CD4-positive, alpha-beta T cell treated with Interleukin-17A for 1 hour (primary cell): ENCODE results near the gene ORM2.
A peak's percentile ranks its signal among the peaks of the same experiment; 100 is the strongest.
"Not testable (repeated sequence)": the region's sequence is repeated elsewhere in the genome, so short reads cannot be mapped to it uniquely, and the experiment has no call there.

Source experiments
- DNase-seq: peaks from one replicate; pipeline ENCODE4 v3.0.0-alpha.2; 2020

Gene ORM2

GRCh38 chr9:114329625-114330022 is at the start of gene ORM2:
ORM2 (plus strand) TSS chr9:114329869; CDS start chr9:114329905, 36 bp downstream.
- not testable (repeated sequence) for DNase-seq

- DNase-seq = no peak
These were observed 48.8 kb upstream of the ORM2 start for GRCh38 chr9:114280636-114281472.

DNA sequence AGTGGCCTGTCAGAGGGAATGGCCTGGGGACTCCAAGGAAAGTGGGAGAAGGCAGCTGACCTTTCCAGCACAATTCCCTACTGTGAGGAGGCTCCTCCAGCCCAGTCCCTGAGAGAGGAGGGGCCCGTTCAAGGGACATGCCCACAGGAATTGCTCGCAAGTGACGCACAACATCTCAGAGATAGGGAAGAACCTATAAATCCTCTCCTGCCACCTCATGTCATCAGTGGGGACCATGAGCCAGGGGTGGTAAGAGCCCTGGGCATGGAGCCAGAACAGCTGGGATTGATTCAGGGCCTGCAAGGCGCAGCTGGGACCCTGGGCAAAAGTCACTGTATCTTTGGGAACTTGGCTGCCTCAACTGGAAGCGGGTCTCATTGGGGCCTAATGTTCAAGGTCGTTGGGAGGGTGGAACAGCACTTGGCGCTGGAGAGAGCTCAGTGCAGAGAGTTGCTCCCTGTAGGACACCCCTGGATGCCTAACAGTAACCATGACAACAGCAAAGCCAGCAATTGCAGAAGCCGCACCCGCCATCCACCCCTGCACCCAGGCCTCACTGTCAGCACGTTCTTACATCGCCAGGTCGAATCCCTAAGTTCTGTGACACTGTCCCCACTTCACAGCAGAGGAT is 48.1 kb upstream of the ORM2 start:
- no peak for DNase-seq

GRCh38 chr9:114282104-114282485 is 47.6 kb upstream of the ORM2 start:
- no peak for DNase-seq

DNA sequence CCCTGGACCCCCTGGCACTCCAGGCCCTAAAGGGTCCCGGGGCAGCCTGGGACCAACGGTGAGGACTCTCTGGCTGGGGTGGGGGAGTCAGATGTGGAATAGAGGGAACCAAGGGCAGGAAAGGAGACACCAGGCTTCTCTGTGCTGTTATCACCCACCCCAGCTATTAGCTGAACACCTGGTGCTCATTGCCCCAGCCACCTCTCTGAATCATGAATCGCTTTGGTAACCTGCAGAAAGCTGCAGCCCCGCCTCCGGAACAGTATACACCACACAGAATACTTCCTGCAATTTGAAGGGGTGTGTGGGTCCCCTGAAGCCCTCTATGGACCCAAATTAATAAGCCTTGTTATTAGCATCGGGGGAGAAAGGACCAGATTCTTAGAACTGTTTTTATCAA is 47.2 kb upstream of the ORM2 start:
- DNase-seq = no peak

DNA sequence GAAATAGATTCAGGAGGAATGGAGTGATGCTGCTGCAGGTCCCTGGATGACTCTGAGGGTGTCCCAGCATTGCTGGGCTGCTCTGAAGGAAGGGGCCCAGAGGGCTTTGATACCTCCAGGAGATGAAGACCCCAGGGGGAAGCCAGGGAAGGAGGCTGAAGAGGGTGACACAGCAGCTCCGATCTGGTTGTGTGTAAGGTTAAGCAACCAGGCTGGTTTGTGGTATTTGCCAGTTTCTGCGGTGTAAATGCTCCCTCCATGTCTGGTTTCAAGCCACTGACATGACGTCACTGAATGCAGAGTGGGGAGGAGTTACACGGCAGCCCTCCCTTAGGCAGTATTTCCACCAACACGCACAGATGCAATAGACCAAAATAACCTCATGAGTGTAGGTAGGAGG is 46.7 kb upstream of the ORM2 start:
- DNase-seq = peak; percentile 10

DNA sequence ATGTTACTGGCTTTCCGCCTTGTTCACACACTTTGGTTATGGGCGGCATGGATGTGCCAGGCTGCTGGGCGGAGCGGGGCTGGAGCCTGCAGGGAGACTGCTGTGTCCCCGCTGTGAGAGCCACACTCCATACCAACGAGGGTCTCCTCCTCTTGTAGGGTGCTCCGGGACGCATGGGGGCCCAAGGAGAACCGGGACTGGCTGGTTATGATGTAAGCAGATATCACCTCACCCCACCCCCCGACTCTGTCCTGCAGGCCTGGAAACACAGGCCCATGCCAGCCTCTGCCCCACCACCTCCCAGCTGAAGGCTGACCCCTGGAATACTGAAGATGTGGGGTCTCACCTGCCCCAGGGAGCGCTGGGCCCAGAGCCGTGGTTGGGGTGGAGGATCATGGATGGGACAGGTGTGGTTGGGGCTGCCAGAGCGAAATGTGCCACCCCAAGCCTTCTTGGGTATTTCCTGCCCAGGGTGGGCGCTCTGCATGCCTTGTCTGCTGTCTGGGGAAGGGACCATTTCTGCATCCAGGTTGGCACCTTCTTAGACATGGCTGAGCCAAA is 46.0 kb upstream of the ORM2 start:
- DNase-seq = no peak

- no peak for DNase-seq
These were observed 45.2 kb upstream of the ORM2 start for GRCh38 chr9:114284316-114285060.

DNA sequence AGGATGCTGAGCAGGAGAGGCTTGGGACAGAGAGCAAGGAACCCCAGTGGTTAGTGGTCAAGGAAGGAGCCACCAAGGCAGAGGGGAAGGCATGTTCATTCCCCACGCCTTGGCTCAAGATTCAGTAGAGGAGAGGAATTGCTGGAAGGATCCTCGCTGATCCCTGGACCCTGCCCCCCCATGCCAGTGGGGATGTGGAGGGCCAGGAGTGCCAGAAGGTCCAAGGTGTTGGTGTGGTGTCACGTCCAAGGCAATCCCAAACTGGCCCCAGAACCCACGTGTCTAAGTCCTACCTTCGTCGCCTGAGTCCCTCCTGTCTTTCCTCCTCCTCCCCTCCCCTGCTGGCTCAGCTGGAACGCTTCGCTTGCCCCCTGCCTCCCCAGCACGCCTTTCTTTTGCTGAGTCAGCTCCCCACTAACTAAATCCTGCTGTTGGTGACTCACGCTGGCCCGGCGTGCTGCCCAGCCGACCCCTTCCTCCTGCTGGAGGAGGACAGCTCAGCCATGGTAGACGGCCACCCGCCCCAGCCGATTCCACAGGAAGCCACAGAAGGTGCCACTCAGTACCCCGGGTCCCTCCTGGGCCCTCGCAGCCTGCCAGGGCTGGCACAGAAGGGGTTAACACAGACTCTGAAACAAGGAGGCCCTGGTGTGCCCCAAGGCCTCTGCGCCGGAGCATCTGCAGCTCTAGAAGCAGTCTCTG is 44.4 kb upstream of the ORM2 start:
- DNase-seq = no peak

- DNase-seq = no peak
These were observed 43.5 kb upstream of the ORM2 start for GRCh38 chr9:114286146-114286679.

GRCh38 chr9:114287001-114287762 is 42.5 kb upstream of the ORM2 start:
- no peak for DNase-seq

DNA sequence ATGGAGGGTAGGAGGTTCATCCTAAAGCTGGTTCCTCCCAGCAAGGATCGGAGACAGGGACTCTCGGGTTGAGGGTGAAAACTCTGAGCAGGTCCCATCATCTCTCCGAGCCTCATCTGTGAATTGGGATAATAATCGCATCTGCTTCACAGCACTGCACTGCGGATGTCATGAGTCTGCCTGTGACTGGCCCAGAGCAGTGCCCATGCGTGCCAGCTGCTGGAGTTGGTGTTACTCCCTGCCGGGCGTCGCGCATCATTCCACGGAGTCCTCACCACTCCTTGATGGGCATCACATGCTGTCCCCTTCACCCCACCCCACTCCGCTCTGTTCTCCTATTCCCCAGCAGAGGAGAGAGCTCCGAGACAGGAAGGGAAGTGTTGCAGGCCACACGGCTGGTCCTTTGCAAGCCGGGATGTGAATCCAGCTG is 41.9 kb upstream of the ORM2 start:
- no peak for DNase-seq

GRCh38 chr9:114288193-114289091 is 41.2 kb upstream of the ORM2 start:
- no peak for DNase-seq

DNA sequence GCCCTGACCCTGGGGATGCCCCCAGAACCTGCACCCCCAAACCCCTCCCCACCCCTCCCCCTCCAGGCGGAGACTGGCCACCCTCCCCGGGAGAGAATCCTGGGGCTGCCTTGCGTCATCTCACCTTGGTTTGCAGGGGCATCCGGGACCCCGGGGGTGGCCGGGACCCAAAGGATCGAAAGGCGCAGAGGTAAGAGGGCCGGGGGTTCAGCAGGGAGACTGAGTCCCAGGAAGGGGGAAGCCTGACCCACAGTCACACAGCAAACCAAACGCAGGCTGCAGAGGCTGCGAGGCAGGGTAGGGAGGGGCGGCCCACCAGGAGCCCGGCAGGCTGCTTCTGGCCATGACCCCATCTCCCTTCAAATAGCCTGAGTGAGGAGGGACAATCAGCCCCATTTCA is 40.6 kb upstream of the ORM2 start:
- DNase-seq = no peak

- no peak for DNase-seq
These were observed 39.8 kb upstream of the ORM2 start for GRCh38 chr9:114289571-114290481.

DNA sequence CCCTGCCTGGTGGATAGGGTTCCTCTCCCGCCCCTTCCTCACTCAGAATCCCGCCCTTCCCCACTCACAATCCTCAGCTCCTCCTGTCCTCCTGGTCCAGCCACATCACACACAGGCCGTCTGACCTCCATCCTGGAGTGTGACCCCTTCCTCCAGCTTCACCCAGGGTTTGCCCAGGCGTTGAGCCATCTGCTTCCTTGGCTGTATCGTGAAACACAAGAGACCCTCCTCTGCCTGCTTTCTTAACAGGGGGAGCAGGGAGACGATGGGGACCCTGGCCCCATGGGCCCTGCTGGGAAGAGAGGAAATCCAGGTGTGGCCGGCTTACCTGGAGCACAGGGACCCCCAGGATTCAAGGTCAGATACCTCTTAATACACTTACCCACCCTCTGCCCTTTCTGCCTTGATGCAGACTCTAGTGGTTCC is 39.1 kb upstream of the ORM2 start:
- DNase-seq = no peak

GRCh38 chr9:114291064-114291474 is 38.6 kb upstream of the ORM2 start:
- DNase-seq = peak; percentile 60

- no peak for DNase-seq
These were observed 37.6 kb upstream of the ORM2 start for GRCh38 chr9:114291886-114292590.

- no peak for DNase-seq
These were observed 35.0 kb upstream of the ORM2 start for GRCh38 chr9:114294664-114295063.
